ENCODE measurements around the gene ETS2.

GRCh38 chr21:38852708-38853107 is 47.0 kb downstream of the ETS2 start:
- TF ChIP-seq EZH2 (IDR thresholded peaks at IDR 0.05; ENCODE audit: low read length) = no peak
- TF ChIP-seq CTCF (optimal IDR thresholded peaks at IDR 0.05 in 1 of 3, IDR thresholded peaks at IDR 0.05 in 1 of 3, conservative IDR thresholded peaks at IDR 0.05 in 1 of 3; ENCODE audit: extremely low read depth in 1 of 3, insufficient read depth in 2 of 3, low read length in 3 of 3) = no peak
